GM18951 (cell line): ENCODE measurements around the gene GPC2.
"Not testable (repeated sequence)": the region's sequence is repeated elsewhere in the genome, so short reads cannot be mapped to it uniquely, and the experiment has no call there.

Experiments
- POLR2A ChIP-seq: IDR thresholded peaks from 4 replicates; pipeline ENCODE4 v1.6.1; 2011; ENCODE audit warnings: mild to moderate bottlenecking; ENCODE audit not compliant: insufficient read length, insufficient read depth; ENCODE audit errors: extremely low read depth
- in situ Hi-C: fragments of 300-500 bp; cut with MboI; formaldehyde crosslinking; loops from one replicate; pipeline ENCODE4 v1.12.0; 2022; ENCODE audit warnings: low sequenced_read_pairs, mixed read lengths, inconsistent platforms; ENCODE audit not compliant: unreplicated experiment

Gene GPC2

DNA sequence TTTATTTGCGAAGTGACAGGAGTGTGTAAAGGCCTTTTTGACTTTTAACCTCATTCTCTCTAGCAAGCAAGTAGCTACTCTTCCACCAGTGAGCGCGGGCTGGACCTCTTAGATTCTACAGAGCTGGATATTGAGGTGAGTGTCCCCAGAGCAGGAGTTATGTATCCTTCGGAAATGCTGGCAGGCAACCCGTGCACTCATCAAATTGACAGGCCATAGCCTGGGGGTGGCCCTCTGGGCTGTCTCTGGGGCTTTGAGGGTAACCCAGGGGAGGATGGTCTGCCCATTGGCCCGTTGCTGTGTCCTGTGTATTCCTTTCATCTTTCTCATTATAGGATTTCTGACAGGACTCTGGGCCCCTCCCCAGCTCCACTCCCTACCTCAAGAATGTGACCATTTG, 36.5 kb upstream of the GPC2 start:
- no peak for TF ChIP-seq POLR2A
- in situ Hi-C loops: loop anchor here (10.0 kb wide), 2 partner anchors 69 to 131 kb away; partner anchors contain the start of gene LAMTOR4

GRCh38 chr7:100212631-100213286, 35.6 kb upstream of the GPC2 start:
- in situ Hi-C loops: loop anchor here (10.0 kb wide), 2 partner anchors 68 to 132 kb away; partner anchors contain the start of gene LAMTOR4
- no peak for TF ChIP-seq POLR2A

- TF ChIP-seq POLR2A: peak; percentile 25
- in situ Hi-C loops: loop anchor here (10.0 kb wide), 2 partner anchors 67 to 133 kb away; partner anchors contain the start of gene LAMTOR4
These were observed 34.2 kb upstream of the GPC2 start for GRCh38 chr7:100211342-100211780.

- in situ Hi-C loops: loop anchor here (10.0 kb wide), 2 partner anchors 66 to 134 kb away; partner anchors contain the start of gene LAMTOR4
- TF ChIP-seq POLR2A: no peak
These were observed 33.6 kb upstream of the GPC2 start for GRCh38 chr7:100210805-100211204.

- in situ Hi-C loops: no loop called here
- TF ChIP-seq POLR2A: no peak
These were observed 32.3 kb upstream of the GPC2 start for GRCh38 chr7:100209493-100209892.

DNA sequence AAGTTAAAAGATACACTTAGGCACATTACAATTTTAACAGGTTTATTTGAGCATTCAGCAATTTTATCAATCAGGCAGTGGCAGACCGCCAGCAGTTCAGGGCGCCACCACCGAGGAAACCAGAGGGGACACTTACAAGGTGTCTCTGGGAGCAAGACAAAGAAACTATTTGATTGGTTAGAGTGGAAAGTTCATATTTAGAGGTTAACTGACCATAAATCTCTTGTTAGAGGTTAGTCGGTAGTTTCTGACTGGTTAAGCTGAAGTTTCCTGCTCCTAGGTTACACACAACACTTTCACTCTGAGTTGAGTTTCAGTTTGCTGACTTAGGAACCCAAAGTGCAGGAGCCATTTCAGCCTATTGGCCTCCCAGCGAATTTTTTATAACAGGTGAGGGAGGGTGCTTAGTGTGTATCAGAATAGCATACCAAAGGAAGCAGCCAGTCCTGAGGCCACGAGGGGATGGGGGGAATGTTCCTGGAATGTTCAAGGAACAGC, 31.8 kb upstream of the GPC2 start:
- TF ChIP-seq POLR2A: no peak
- in situ Hi-C loops: no loop called here

DNA sequence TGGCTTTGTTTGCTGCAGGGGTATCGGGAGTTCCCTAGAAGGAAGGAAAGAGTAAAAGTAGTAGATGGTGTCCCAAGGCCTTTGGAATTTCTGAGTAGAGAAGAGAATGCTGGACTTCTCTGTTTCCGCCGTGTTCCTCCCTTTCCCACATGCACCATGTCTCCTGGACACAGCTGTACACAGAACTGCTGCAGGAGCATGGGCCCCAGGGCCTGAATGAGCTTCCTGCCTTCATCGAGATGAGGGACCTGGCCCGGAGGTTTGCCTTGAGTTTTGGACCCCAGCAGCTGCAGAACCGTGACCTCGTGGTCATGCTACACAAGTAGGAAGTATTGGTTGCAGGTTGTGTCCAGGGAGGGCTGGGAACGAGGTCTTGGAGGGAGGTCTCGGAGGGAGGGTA, 27.3 kb upstream of the GPC2 start:
- in situ Hi-C loops: no loop called here
- TF ChIP-seq POLR2A: no peak

- in situ Hi-C loops: no loop called here
- no peak for TF ChIP-seq POLR2A
These were observed 23.5 kb upstream of the GPC2 start for GRCh38 chr7:100200693-100201092.

GRCh38 chr7:100198266-100198665, 21.1 kb upstream of the GPC2 start:
- TF ChIP-seq POLR2A: no peak

GRCh38 chr7:100195901-100196322, 18.7 kb upstream of the GPC2 start:
- in situ Hi-C loops: not testable (repeated sequence)

More at GRCh38 chr7:100198266-100198665, 21.1 kb upstream of the GPC2 start:
- in situ Hi-C loops: no loop called here

GRCh38 chr7:100195222-100195621, 18.0 kb upstream of the GPC2 start:
- in situ Hi-C loops: no loop called here

GRCh38 chr7:100192969-100193368, 15.8 kb upstream of the GPC2 start:
- in situ Hi-C loops: no loop called here

More at GRCh38 chr7:100195222-100195621, 18.0 kb upstream of the GPC2 start:
- TF ChIP-seq POLR2A: no peak

GRCh38 chr7:100192281-100192862, 15.2 kb upstream of the GPC2 start:
- in situ Hi-C loops: not testable (repeated sequence)

More at GRCh38 chr7:100192969-100193368, 15.8 kb upstream of the GPC2 start:
- no peak for TF ChIP-seq POLR2A

DNA sequence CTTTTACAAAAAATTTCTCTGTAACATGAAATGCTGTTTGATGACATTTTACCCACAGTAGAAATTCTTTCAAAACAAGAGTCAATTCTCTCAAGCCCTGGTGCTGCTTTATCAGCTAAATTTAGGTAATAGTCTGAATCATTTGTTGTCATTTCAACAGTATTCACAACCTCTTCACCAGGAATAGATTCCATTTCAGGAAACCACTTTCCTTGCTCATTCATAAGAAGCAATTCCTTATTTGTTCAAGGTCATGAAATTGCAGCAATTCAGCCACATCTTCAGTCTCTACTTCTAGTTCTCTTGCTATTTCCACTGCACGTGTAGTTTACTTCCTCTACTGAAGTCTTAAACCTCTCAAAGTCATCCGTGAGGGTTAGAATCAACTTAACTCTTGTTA, 14.6 kb upstream of the GPC2 start:
- no peak for TF ChIP-seq POLR2A
- in situ Hi-C loops: no loop called here
